ENCODE measurements around the gene EMP1.

GRCh38 chr12:13223179-13223804 is 26.8 kb downstream of the EMP1 start:
- no peak for TF ChIP-seq CTCF (IDR thresholded peaks at IDR 0.05; ENCODE audit: extremely low read depth in 1 of 2, insufficient read depth in 1 of 2, low read depth in 1 of 2, low read length in 2 of 2)
- no peak for TF ChIP-seq POLR2A (IDR thresholded peaks at IDR 0.05; ENCODE audit: low read depth, low read length)
- TF ChIP-seq POLR2AphosphoS5 (IDR thresholded peaks at IDR 0.05; ENCODE audit: insufficient read depth, low read depth, low read length): no peak
- no peak for TF ChIP-seq JUN (IDR thresholded peaks at IDR 0.05; ENCODE audit: borderline replicate concordance, insufficient read depth, insufficient read length, low read depth)
- no peak for TF ChIP-seq EZH2 (IDR thresholded peaks at IDR 0.05; ENCODE audit: borderline replicate concordance, low read depth, low read length, severe bottlenecking)
- TF ChIP-seq MAX (IDR thresholded peaks at IDR 0.05; ENCODE audit: insufficient read depth, insufficient read length): no peak
- TF ChIP-seq MYC (IDR thresholded peaks at IDR 0.05; ENCODE audit: low read depth, low read length): no peak
- no peak for TF ChIP-seq GATA2 (IDR thresholded peaks at IDR 0.05; ENCODE audit: insufficient read depth, insufficient read length, low read depth, low read length)

Measured in endothelial cell of umbilical vein (primary cell).